ENCODE results near the gene TFB1M.
"Not testable (repeated sequence)": the region's sequence is repeated elsewhere in the genome, so short reads cannot be mapped to it uniquely, and the experiment has no call there.

The TFB1M gene

DNA sequence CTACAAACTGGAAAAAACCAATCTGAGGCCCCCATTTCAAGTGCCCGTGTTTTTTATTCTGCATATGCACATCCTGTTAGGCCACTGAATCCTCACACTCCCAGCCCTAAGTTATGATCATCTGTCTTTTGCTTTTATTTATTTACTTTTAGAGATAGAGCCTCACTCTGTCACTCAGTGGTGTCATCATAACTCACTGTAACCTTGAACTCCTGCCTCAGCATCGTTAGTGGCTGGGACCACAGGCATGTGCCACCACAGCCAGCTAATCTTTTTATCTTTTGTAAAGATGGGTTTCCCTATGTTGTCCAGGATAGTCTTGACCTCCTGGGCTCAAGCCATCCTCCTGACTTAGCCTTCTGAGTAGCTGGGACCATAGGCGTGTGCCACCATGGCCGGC is 80.1 kb downstream of the TFB1M start:
- DNase-seq = no peak

DNA sequence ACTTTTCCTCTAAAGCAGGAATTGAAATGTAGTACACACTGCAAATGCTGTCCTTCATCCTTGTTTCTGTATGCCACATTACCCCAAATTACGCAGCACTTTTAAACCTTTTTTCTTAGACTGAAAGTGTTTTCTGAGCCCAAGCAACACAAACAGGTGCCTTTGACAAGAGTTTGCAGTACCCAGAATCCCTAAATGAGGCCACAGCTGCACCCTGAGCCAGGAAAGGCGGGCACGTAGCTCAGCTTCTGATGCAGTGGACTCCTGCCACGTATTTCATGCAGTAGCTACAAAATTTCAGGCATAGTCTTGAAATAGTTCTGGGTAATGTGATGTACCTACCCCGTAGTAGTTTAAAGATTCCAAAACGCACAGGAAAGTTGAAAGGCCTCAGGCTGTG is 81.4 kb downstream of the TFB1M start:
- no peak for DNase-seq

DNA sequence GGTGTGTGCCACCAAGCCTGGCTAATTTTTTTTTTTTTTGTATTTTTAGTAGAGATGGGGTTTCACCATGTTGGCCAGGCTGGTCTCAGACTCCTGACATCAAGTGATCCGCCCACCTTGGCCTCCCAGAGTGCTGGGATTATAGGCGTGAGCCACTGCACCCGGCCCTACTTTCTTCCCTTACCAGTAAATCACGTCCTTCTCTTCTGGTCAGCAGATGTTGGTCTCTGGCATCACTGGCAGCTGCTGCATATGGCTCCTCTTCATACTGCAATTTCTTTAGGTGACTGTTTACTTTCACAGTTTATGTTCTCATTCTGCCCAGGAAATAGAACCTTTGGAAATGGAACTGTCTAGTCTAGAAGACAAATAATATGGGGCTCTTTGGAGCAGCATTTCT is 83.3 kb downstream of the TFB1M start:
- not testable (repeated sequence) for DNase-seq

DNA sequence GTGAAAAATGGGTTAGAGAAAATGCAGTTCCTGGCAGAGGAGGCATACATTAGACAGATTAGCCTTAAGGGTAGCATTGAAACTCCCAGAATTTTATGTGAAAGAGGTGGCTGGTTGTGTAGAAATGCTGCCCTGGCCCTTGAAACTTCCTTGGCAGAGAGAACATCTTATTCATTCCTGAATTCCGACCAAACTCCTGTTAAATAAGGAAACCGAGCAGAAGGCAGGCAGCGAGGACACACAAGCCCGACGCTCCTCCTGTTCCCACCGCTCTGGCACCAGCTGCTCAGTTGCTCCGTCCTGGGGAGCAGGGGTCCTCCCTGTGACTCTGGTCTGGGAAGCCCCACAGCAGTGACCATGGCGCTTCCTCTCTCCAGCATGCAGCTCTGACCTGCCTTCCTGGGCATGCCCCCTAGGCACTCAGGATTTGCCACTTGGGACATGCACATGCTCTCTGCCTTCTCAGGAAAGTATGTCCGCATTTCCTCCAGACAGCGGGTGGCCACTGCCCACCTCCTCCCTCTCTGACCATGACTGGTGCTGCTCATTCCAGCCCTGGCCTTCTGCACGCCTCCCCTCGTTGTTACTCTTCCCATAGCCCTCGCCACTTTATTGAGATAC is 85.6 kb downstream of the TFB1M start:
- DNase-seq = no peak

DNA sequence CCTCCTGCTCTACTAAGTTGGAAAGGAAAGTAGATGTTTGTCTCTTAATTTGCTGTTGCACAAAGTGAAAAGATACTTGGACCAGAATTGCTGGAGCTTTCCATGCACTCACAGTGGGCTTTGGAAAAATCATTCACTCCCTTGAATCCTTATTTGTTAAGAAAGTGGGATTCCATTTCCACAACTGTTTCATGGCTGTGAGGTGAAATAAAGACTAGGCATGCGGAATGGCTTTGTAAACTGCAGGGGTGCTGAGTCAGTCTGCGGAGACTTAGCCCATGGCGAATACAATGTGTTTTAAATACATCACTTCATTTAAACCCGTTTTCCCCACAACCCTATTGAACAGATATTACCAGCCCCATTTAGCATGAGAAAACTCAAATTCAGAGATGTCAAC is 87.2 kb downstream of the TFB1M start:
- no peak for DNase-seq

DNA sequence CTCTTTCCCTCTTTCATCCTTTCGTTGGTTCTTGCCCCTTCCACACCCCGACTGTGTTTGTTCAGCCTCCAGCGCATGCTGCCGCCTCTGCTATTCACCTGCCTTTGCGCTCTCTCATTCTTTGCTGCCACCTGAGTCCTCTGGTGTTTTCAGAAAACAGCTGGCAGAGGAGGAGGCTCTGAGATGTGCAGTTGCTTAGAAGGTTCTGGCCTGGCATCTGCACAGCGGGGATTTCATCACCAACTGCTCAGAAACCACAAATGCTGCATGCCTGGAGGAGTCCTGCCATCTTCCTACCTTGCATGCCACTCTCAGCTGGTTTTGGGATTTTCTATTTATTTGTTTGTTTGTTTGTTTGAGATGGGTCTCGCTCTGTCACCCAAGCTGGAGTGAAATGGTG is 89.7 kb downstream of the TFB1M start:
- DNase-seq = no peak

DNA sequence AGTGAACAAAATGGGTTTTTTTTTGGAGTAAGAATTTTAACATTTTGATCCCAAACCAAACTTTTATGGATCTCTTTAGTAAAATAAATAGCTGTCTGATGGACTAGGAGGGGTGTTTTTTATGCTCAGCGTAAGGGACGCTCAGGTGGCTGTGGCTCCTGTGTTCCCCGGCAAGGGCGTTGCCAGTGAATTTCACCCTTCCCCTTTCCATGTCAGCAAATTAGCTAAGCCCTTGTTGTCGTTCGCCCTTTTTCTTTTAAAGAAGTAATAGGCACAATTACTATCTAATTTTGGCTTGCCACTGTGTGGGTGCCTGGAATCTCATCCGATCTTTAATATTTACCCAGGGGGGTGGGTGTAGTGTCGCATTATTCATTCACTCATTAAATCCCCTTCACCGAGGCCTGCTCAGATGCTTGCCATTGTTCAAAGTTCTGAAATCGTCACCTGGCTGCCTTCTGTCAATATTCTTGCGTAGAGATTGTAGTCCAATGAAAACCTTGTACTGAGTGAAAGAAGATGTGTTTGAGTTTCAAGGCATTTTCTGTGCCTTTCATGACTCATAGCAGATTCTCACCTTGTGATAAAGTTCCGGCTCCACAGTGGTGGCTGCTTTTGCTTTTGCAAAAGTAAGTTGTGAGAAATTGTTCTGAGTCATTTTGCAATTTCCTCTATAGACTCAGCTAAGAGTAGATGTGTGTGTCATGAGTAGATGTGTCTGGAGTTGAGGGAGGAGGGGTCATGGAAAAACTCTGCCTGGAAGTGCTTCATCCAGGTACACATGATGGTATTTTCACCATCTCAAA is 90.4 kb downstream of the TFB1M start:
- DNase-seq = no peak

DNA sequence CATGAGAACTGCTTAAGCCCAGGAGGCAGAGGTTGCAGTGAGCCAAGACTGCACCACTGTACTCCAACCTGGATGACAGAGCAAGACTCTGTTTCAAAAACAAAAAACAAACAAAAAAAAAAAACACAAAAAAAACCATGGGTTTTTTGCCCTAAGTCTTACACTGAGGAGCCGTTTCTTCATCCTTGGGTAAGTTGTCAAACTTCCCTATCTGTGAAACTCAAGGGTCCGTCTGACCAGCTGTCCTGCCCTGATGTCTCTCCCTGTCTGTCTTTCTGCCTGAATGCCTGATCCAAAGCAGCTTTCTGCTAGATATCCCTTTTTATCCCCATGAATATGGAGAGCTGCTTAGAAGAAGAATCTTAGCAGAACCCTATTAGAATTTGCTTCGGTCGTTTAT is 91.8 kb downstream of the TFB1M start:
- DNase-seq = no peak

DNA sequence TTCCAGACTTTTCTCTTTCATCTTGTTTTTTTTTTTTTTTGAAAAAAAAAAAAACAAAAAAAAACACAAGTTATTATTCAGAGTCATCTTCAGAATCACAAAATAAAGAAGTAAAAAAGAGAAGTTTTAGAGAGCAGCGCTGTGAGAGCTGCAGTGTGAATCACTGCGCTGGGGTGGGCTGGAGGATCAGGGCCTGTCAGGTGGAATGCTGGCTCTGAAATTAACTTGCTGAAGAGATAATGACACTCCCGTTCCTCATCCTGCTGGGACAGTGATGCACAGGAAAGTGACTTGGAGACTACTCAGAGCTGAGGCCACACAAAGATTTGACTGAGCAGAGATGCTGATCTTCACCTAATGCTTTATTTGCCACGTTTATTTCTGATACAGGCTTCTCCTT is 93.2 kb downstream of the TFB1M start:
- no peak for DNase-seq

DNA sequence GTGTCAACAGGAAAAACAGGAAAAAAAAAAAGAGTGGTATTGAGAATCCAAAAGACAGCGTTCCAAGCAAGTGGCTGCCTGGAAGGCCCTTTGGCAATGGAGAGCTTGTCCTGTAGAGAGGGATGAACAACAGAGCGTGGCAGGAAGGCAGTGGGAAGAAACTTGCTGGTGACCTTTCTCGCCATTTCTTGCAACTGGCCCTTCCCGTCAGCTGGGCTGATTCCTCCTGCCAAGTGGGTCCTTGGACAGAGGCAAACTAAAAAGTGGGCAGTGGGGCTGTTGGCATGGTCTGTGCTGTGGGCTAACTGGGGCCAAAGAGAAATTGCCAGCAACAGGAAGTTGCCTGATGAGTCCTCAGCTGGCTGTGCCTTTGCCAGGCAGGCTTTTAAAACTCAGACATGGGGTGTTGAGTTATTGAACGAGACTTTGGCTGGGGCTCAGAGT is 94.4 kb downstream of the TFB1M start:
- no peak for DNase-seq

DNA sequence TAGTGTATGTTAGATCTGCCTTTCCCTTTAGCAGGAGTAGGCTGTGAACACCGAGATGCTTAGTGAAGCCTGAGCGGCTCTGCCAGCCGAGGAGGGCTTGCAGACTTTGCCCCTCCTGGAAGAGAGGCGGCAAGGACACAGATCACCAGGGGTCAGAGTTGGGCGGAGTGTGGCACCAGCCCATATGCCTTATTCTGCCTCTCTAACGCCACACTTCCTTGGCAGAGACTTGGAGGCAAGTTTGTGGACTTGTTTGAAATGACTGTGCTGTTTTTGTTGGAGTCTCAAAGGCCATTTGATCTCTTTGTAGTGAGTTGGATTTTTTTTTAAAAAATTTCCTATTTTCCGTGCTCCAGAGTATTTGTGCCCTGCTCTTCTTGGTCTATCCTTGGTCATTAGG is 95.0 kb downstream of the TFB1M start:
- no peak for DNase-seq

DNA sequence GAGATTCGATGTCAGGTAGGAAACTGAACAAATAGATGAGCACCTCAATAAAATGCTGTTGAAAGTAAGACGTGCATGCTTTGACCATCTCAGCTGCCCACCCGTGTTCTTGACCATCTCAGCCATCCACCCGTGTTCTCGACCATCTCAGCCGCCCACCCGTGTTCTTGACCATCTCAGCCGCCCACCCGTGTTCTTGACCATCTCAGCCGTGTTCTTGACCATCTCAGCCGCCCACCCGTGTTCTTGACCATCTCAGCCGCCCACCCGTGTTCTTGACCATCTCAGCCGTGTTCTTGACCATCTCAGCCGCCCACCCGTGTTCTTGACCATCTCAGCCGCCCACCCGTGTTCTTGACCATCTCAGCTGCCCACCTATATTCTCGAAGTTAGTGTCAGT is 95.6 kb downstream of the TFB1M start:
- not testable (repeated sequence) for DNase-seq

DNA sequence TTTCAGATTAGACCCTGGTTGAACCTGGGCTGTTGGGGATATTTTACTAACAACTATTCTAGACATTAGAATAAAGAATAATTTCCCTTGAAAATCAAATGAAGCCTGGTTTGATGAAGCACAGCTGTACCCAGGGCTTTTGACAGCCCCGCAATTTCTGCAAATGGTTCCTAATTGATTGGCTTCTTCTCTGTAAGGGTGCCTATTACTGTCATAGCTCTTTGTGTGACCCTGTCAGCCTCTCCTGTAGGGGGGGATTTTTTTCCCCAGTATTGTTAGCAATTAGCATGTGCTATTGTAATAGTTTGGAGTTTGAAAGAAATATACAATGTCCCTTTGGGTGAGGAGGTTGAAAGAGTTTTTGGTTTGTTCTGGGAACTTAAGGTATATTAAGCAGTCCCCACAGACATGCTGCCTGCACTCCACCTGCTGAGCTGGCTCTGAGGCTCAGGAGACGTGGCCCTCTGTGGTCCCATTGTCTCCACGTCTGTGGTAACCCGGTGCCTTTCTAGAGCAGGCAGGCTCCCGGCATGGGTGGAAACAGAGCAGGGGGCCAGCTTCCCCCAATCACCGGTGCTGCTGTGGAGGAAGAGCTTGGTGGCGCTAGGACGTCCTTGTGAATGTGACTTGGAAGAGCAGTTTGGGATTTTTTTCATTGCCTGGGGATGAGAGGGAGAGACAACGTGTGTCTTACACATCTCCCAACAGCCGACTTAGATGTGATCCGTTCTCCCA is 97.8 kb downstream of the TFB1M start:
- DNase-seq = no peak

DNA sequence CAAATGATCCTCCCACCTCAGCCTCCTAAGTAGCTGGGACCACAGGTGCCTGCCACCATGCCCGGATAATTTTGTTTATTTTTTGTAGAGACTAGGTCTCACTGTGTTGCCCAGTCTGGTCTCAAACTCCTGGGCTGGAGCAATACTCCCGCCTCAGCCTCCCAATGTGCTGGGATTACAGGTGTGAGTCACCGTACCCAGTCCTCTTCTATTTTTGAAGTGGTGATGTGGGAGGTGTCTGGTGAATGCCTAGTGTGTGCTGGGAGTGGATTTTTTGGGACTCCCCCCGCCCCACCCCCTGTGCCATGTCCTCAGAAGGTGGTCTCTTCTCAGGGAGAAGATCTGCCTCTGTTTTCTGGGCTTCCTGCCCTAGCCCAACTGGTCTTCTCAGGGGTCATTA is 98.4 kb downstream of the TFB1M start:
- DNase-seq = no peak

DNA sequence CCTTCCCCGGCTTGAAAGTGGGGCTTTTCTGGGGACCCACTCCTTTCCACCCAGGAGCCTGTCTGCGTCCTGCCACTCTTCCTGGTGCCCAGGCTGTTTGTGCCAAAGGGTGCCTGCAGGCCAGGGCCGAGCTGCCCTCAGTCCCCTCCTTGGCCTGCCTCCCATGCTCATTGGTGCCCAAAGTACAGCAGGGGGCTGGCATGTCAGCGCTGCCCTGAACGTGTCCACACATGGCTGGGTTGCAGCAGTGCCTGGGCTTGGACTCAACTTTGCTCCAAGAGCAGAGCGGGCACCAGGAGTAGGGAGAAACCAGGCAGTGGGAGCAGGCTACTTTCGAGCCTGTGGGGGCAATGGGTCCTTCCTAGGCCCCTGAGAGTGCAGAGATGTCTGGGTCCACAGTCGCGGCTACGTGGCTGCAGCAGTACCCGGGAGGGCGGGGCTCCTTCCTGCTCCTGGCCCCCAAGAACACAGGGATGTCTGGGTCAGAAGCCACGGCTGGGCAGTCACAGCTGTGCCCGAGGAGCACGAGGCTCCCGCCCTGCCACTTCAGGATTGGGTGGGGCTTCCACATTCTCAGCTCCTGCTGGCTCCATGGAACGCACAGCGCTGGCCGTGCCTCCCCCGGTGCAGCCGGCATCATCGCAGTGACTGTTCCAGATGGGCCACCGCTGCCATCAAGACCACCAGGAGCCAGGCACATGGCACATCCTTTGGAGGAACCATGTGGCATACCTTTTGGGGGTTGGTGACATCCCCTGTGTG is 100.5 kb downstream of the TFB1M start:
- no peak for DNase-seq

DNA sequence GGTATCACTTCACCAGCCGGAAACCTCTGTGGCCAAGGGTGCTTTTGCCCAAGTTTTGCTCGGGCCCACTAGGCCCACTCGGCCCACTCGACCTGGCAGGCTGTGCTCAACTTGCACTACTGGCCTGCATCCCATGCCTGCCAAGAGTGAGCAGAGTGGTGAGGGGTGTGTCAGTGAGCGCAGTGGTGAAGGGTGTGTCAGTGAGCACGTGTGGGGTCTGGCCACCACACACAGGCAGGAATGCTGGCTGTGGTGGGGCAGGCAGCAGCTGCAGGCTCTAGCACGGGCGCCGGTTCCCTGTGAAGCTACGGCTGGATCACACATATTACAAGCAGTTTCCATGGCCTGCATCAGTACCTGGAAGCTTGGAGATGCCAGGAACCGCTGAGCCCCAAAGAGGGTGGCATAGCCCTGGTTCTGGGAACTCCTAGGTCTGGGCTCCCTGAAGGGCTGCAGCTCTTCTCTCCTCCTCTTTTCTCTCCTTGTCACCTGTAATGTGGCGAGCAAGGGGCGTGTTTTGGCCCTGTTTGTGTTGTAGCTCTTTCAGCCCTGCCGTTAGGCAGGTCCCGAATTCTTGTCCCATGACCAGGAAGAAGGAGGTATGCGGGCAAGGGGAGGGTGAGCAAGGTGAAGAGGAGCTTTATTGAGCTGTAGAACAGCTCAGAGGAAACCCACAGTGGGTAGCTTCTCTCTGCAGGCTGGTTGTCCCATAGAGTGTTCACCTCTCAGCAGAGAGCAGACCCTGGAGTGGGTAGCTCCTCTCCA is 101.5 kb downstream of the TFB1M start:
- DNase-seq = no peak

DNA sequence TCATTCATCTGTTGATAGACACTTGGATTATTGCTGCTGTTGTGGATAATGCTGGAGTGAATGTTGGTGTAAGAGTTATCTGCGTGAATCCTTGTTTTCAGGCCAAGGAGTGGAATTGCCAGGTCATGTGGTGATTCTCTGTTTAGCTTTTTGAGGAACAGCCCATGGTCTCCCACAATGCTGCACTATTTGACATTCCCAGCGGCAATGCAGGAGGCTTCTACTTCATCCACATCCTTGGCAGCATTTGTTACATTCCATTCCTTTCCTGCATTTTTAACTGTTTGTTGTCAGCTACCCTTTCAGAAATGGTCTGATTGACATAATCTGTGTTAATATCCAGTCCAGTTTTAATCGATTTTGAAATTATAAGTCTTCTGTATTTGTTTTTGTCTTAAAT is 102.2 kb downstream of the TFB1M start:
- DNase-seq = no peak

DNA sequence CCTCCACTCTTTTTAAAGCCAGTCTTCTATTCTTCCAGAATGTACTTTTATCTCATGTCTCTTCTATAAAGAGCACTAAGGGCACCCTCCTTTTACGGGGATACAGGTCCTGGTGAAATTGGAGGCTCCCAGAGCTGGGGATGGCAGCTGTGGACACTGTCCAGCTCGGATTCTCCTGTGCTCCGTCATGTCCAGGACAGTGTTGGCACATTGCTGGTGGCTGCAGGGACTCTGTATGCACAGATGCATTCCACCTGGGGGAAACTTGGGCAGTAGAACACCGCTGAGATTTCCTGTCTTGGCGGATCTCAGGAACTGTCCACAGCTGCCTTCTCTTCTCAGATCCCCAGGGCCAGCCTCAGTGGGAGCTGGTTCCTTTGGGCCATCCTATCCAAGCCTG is 107.1 kb downstream of the TFB1M start:
- no peak for DNase-seq

Data from COR-L47 (cell line).